SU-DHL-6 (cell line): ENCODE measurements around the gene GAPVD1.

ENCODE experiments used
- H2AFZ ChIP-seq: fragments of 200-600 bp; sonication (generic); 2 replicates; pipeline ENCODE4 v1.6.1; 2014; ENCODE audit warnings: low read depth, mild to moderate bottlenecking, moderate library complexity, mixed read lengths, antibody characterized with exemption, low read length; ENCODE audit not compliant: severe bottlenecking
- H3F3A ChIP-seq: fragments of 200-600 bp; shearing (Covaris generic); 2 replicates; pipeline ENCODE4 v1.6.0; 2016; ENCODE audit warnings: antibody characterized with exemption, mild to moderate bottlenecking; ENCODE audit not compliant: insufficient read depth
- H3K27ac ChIP-seq: fragments of 200-600 bp; sonication (generic); 2 replicates; pipeline ENCODE4 v1.5.1; 2016; ENCODE audit warnings: low read depth, mild to moderate bottlenecking, low read length, moderate library complexity, mixed read lengths
- H3K27me3 ChIP-seq: fragments of 200-600 bp; sonication (generic), shearing (Covaris generic); 2 replicates; pipeline ENCODE4 v1.6.0; 2014; ENCODE audit warnings: mild to moderate bottlenecking, low read length
- H3K36me3 ChIP-seq: fragments of 200-600 bp; sonication (generic); 2 replicates; pipeline ENCODE4 v1.6.1; 2014; ENCODE audit warnings: mild to moderate bottlenecking, low read length, mixed read lengths
- H3K4me2 ChIP-seq: fragments of 300-600, 200-600 bp; shearing (Covaris generic), sonication (generic); 2 replicates; pipeline ENCODE4 v1.6.0; 2014; ENCODE audit warnings: low read length, low read depth, mild to moderate bottlenecking; ENCODE audit not compliant: poor library complexity, severe bottlenecking
- H3K4me3 ChIP-seq: fragments of 200-600 bp; sonication (generic); 2 replicates; pipeline ENCODE4 v1.5.1; 2014; ENCODE audit warnings: antibody characterized with exemption, low read length, mild to moderate bottlenecking, mixed read lengths; ENCODE audit not compliant: insufficient read depth, poor library complexity, severe bottlenecking
- H3K79me2 ChIP-seq: fragments of 200-600 bp; sonication (generic); 2 replicates; pipeline ENCODE4 v1.6.1; 2014; ENCODE audit warnings: mild to moderate bottlenecking, low read length, moderate library complexity; ENCODE audit not compliant: insufficient read depth
- H3K9ac ChIP-seq: fragments of 200-600 bp; sonication (generic); 2 replicates; pipeline ENCODE4 v1.7.0; 2014; ENCODE audit warnings: mild to moderate bottlenecking, low read length
- H3K9me2 ChIP-seq: fragments of 200-600 bp; sonication (generic); replicated peaks from 2 replicates; pipeline ENCODE4 v1.6.1; 2014; ENCODE audit warnings: low read length; ENCODE audit not compliant: insufficient read depth
- H3K9me3 ChIP-seq: fragments of 200-600 bp; sonication (generic); 2 replicates; pipeline ENCODE4 v1.6.1; 2014; ENCODE audit warnings: low read length, mixed read lengths; ENCODE audit not compliant: insufficient read depth
- H4K20me1 ChIP-seq: fragments of 200-600 bp; sonication (generic); 2 replicates; pipeline ENCODE4 v1.6.1; 2014; ENCODE audit warnings: low read depth, mild to moderate bottlenecking, antibody characterized with exemption, low read length, moderate library complexity, mixed read lengths
- EZH2phosphoT487 ChIP-seq: fragments of 200-600 bp; sonication (generic), shearing (Covaris generic); conservative IDR thresholded peaks from 2 replicates; pipeline ENCODE4 v1.6.1; 2018; ENCODE audit warnings: mild to moderate bottlenecking, antibody characterized with exemption, low read length, moderate library complexity, mixed read lengths
- TF ChIP-seq, protein P1 (sequence below): fragments of 200-600 bp; sonication (generic); IDR thresholded peaks from one replicate; pipeline ENCODE4 v1.5.1; 2017; ENCODE audit warnings: antibody characterized with exemption, mild to moderate bottlenecking, low read length, moderate library complexity; ENCODE audit not compliant: insufficient read depth, poor library complexity, severe bottlenecking

GAPVD1 gene

GRCh38 chr9:125269014-125269397, 7.4 kb downstream of the GAPVD1 start:
- TF ChIP-seq, protein P1, sequence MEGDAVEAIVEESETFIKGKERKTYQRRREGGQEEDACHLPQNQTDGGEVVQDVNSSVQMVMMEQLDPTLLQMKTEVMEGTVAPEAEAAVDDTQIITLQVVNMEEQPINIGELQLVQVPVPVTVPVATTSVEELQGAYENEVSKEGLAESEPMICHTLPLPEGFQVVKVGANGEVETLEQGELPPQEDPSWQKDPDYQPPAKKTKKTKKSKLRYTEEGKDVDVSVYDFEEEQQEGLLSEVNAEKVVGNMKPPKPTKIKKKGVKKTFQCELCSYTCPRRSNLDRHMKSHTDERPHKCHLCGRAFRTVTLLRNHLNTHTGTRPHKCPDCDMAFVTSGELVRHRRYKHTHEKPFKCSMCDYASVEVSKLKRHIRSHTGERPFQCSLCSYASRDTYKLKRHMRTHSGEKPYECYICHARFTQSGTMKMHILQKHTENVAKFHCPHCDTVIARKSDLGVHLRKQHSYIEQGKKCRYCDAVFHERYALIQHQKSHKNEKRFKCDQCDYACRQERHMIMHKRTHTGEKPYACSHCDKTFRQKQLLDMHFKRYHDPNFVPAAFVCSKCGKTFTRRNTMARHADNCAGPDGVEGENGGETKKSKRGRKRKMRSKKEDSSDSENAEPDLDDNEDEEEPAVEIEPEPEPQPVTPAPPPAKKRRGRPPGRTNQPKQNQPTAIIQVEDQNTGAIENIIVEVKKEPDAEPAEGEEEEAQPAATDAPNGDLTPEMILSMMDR: no peak
- TF ChIP-seq EZH2phosphoT487: no peak
- H3K9me3 ChIP-seq: no peaks in the 10 kb centered on the region
- H4K20me1 ChIP-seq: no peaks in the 10 kb centered on the region
- no peaks in the 10 kb centered on the region for H3F3A ChIP-seq
- no peak overlapping the region for H3K4me3 ChIP-seq
- H3K9ac ChIP-seq: no peak overlapping the region
- no peak overlapping the region for H3K4me2 ChIP-seq
- H3K9me2 ChIP-seq: no peaks in the 10 kb centered on the region
- H2AFZ ChIP-seq: no peak overlapping the region
- H3K36me3 ChIP-seq: no peaks in the 10 kb centered on the region
- H3K79me2 ChIP-seq: peaks cover 84% of the 10 kb centered on the region
- no peak overlapping the region for H3K27ac ChIP-seq
- no peaks in the 10 kb centered on the region for H3K27me3 ChIP-seq

- TF ChIP-seq, protein P1: no peak
- TF ChIP-seq EZH2phosphoT487: no peak
- no peaks in the 10 kb centered on the region for H4K20me1 ChIP-seq
- H3K9me2 ChIP-seq: no peaks in the 10 kb centered on the region
- H3K4me3 ChIP-seq: no peak overlapping the region
- no peak overlapping the region for H3K4me2 ChIP-seq
- no peaks in the 10 kb centered on the region for H3K36me3 ChIP-seq
- no peak overlapping the region for H2AFZ ChIP-seq
- no peaks in the 10 kb centered on the region for H3K9me3 ChIP-seq
- no peak overlapping the region for H3K27ac ChIP-seq
- H3K79me2 ChIP-seq: peaks cover 85% of the 10 kb centered on the region
- no peak overlapping the region for H3K9ac ChIP-seq
- no peaks in the 10 kb centered on the region for H3K27me3 ChIP-seq
- no peaks in the 10 kb centered on the region for H3F3A ChIP-seq
These were observed 9.5 kb downstream of the GAPVD1 start for GRCh38 chr9:125271081-125271480.

GRCh38 chr9:125272697-125273096, 11.1 kb downstream of the GAPVD1 start:
- Histone ChIP-seq H3K4me2 (no peak overlapping the region), H3K4me3 (no peak overlapping the region), H3F3A (no peaks in the 10 kb centered on the region), H3K9me3 (no peaks in the 10 kb centered on the region), H3K36me3 (no peaks in the 10 kb centered on the region), H3K27ac (no peak overlapping the region), H3K9ac (no peak overlapping the region), H4K20me1 (no peaks in the 10 kb centered on the region), H3K27me3 (no peaks in the 10 kb centered on the region), H2AFZ (no peak overlapping the region), H3K79me2 (peaks cover 88% of the 10 kb centered on the region), H3K9me2 (no peaks in the 10 kb centered on the region)
- TF ChIP-seq EZH2phosphoT487: no peak
- TF ChIP-seq, protein P1: no peak

GRCh38 chr9:125276771-125277170, 15.1 kb downstream of the GAPVD1 start:
- H2AFZ ChIP-seq: no peak overlapping the region
- H3F3A ChIP-seq: no peaks in the 10 kb centered on the region
- TF ChIP-seq EZH2phosphoT487: no peak
- TF ChIP-seq, protein P1: no peak
- no peak overlapping the region for H3K4me2 ChIP-seq
- no peak overlapping the region for H3K9ac ChIP-seq
- H3K79me2 ChIP-seq: peaks cover 94% of the 10 kb centered on the region
- H3K27me3 ChIP-seq: no peaks in the 10 kb centered on the region
- no peaks in the 10 kb centered on the region for H3K36me3 ChIP-seq
- no peaks in the 10 kb centered on the region for H3K9me3 ChIP-seq
- no peaks in the 10 kb centered on the region for H4K20me1 ChIP-seq
- H3K9me2 ChIP-seq: no peaks in the 10 kb centered on the region
- H3K27ac ChIP-seq: no peak overlapping the region
- no peak overlapping the region for H3K4me3 ChIP-seq
